Trophoblast cell (in vitro differentiated cells and primary cell): ENCODE results near the gene SATB2.

Experiments
- DNase-seq, 2 donors: peaks; one replicate each; pipeline ENCODE4 v3.0.0-alpha.2; 2016
- H2AFZ ChIP-seq: 2 replicates; pipeline ENCODE4 v1.6.1; 2013; ENCODE audit warnings: low read length, moderate library complexity, mild to moderate bottlenecking; ENCODE audit not compliant: insufficient read depth, poor library complexity
- H2AK5ac ChIP-seq: 2 replicates; pipeline ENCODE4 v1.6.1; 2013; ENCODE audit warnings: mild to moderate bottlenecking, low read length
- H2BK120ac ChIP-seq: 2 replicates; pipeline ENCODE4 v1.6.1; 2013; ENCODE audit warnings: low read length, mild to moderate bottlenecking, moderate library complexity; ENCODE audit not compliant: insufficient read depth, poor library complexity
- H2BK12ac ChIP-seq: 2 replicates; pipeline ENCODE4 v1.6.1; 2013; ENCODE audit warnings: mild to moderate bottlenecking, low read length, moderate library complexity
- H2BK5ac ChIP-seq: 2 replicates; pipeline ENCODE4 v1.6.1; 2013; ENCODE audit warnings: low read length, low read depth, moderate library complexity, mild to moderate bottlenecking; ENCODE audit not compliant: poor library complexity
- H3K14ac ChIP-seq: 2 replicates; pipeline ENCODE4 v1.6.1; 2013; ENCODE audit warnings: mild to moderate bottlenecking, low read length
- H3K18ac ChIP-seq: 2 replicates; pipeline ENCODE4 v1.6.1; 2013; ENCODE audit warnings: mild to moderate bottlenecking, low read length
- H3K23ac ChIP-seq: 2 replicates; pipeline ENCODE4 v1.6.1; 2013; ENCODE audit warnings: low read length
- H3K27ac ChIP-seq: 2 replicates; pipeline ENCODE4 v1.5.1; 2013; ENCODE audit warnings: low read depth, mild to moderate bottlenecking, inconsistent platforms, low read length, moderate library complexity
- H3K27me3 ChIP-seq: 2 replicates; pipeline ENCODE4 v1.6.1; 2013; ENCODE audit warnings: inconsistent platforms, mild to moderate bottlenecking, low read length, moderate library complexity; ENCODE audit not compliant: insufficient read depth
- H3K36me3 ChIP-seq, 2 experiments: 1 replicate in 1 of 2; 2 replicates in 1 of 2; pipeline ENCODE4 v1.6.1; 2013; ENCODE audit warnings: low read length in 2 of 2, mild to moderate bottlenecking in 2 of 2, moderate library complexity in 1 of 2; ENCODE audit not compliant: insufficient read depth in 2 of 2, control insufficient read depth in 1 of 2
- H3K4ac ChIP-seq: 2 replicates; pipeline ENCODE4 v1.6.1; 2013; ENCODE audit warnings: low read depth, mild to moderate bottlenecking, low read length, moderate library complexity
- H3K4me1 ChIP-seq, 2 experiments: 1 replicate in 1 of 2; 2 replicates in 1 of 2; pipeline ENCODE4 v1.6.1; 2013; ENCODE audit warnings: low read length in 2 of 2, mild to moderate bottlenecking in 2 of 2, moderate library complexity in 1 of 2; ENCODE audit not compliant: insufficient read depth in 2 of 2, control insufficient read depth in 1 of 2
- H3K4me2 ChIP-seq: 2 replicates; pipeline ENCODE4 v1.6.1; 2013; ENCODE audit warnings: inconsistent platforms, mild to moderate bottlenecking, low read length, moderate library complexity
- H3K4me3 ChIP-seq: 2 replicates; pipeline ENCODE4 v1.5.1; 2013; ENCODE audit warnings: mild to moderate bottlenecking, low read depth, low read length, inconsistent platforms
- H3K79me1 ChIP-seq: one replicate; pipeline ENCODE4 v1.6.1; 2013; ENCODE audit warnings: low read length
- H3K79me2 ChIP-seq: 2 replicates; pipeline ENCODE4 v1.6.1; 2013; ENCODE audit warnings: low read length, mild to moderate bottlenecking; ENCODE audit not compliant: control insufficient read depth, insufficient read depth, poor library complexity
- H3K9ac ChIP-seq: 2 replicates; pipeline ENCODE4 v1.6.1; 2013; ENCODE audit warnings: mild to moderate bottlenecking, low read length
- H3K9me3 ChIP-seq: 2 replicates; pipeline ENCODE4 v1.6.1; 2013; ENCODE audit warnings: low read depth, mild to moderate bottlenecking, control low read depth, inconsistent platforms, low read length; ENCODE audit not compliant: insufficient read depth
- H4K12ac ChIP-seq: 2 replicates; pipeline ENCODE4 v1.6.1; 2013; ENCODE audit warnings: low read depth, mild to moderate bottlenecking, low read length, moderate library complexity
- H4K8ac ChIP-seq: 2 replicates; pipeline ENCODE4 v1.6.1; 2013; ENCODE audit warnings: low read depth, mild to moderate bottlenecking, low read length, moderate library complexity
- H4K91ac ChIP-seq: one replicate; pipeline ENCODE4 v1.6.1; 2013; ENCODE audit warnings: low read depth, mild to moderate bottlenecking, low read length, moderate library complexity
- WGBS: extraction: QIAGEN DNeasy Blood & Tissue Kit; methylation state at CpG from one replicate; pipeline ENCODE4 v1.1.7; 2013; ENCODE audit warnings: missing lambda C conversion rate; ENCODE audit not compliant: insufficient read length, insufficient coverage; ENCODE audit errors: extremely low coverage; 5-methylcytosine and 5-hydroxymethylcytosine counted together

Gene SATB2

GRCh38 chr2:199223791-199224190 is 233.9 kb downstream of the SATB2 start:
- Histone ChIP-seq H3K79me1 (no peaks in the 10 kb centered on the region), H3K79me2 (no peaks in the 10 kb centered on the region), H4K91ac (no peak overlapping the region), H3K36me3 (no peaks in the 10 kb centered on the region), H3K9ac (no peak overlapping the region), H3K4me1 (no peaks in the 10 kb centered on the region), H3K27ac (no peak overlapping the region), H3K4me3 (no peak overlapping the region), H3K4ac (no peak overlapping the region), H2AFZ (no peak overlapping the region), H4K12ac (no peak overlapping the region), H4K8ac (no peak overlapping the region), H2BK5ac (no peak overlapping the region), H3K27me3 (no peaks in the 10 kb centered on the region), H2BK120ac (no peak overlapping the region), H3K4me2 (no peak overlapping the region), H3K23ac (no peak overlapping the region), H3K9me3 (peaks cover 13% of the 10 kb centered on the region), H3K14ac (no peak overlapping the region), H2BK12ac (no peak overlapping the region), H2AK5ac (no peak overlapping the region), H3K18ac (no peak overlapping the region)
- WGBS, result no CpG with 5 or more reads among the region's 6 CpGs
- no peak for DNase-seq

GRCh38 chr2:199220920-199221319 is 236.8 kb downstream of the SATB2 start:
- H3K23ac ChIP-seq, result no peak overlapping the region
- H3K4me2 ChIP-seq, result no peak overlapping the region
- H4K12ac ChIP-seq, result no peak overlapping the region
- H3K4me1 ChIP-seq, result no peaks in the 10 kb centered on the region
- no peak overlapping the region for H3K4ac ChIP-seq
- no peak overlapping the region for H2AK5ac ChIP-seq
- H3K27me3 ChIP-seq, result no peaks in the 10 kb centered on the region
- H4K8ac ChIP-seq, result no peak overlapping the region
- no peak overlapping the region for H2AFZ ChIP-seq
- H3K9ac ChIP-seq, result no peak overlapping the region
- H3K14ac ChIP-seq, result no peak overlapping the region
- H3K9me3 ChIP-seq, result peaks cover 8% of the 10 kb centered on the region
- no peak overlapping the region for H3K4me3 ChIP-seq
- no peak overlapping the region for H2BK12ac ChIP-seq
- no peak for DNase-seq
- H3K27ac ChIP-seq, result no peak overlapping the region
- no peak overlapping the region for H4K91ac ChIP-seq
- H3K79me1 ChIP-seq, result no peaks in the 10 kb centered on the region
- H3K79me2 ChIP-seq, result no peaks in the 10 kb centered on the region
- H2BK120ac ChIP-seq, result no peak overlapping the region
- H3K36me3 ChIP-seq, result no peaks in the 10 kb centered on the region
- no CpG with 5 or more reads among the region's 3 CpGs for WGBS
- H3K18ac ChIP-seq, result no peak overlapping the region
- H2BK5ac ChIP-seq, result no peak overlapping the region

GRCh38 chr2:199219551-199219950 is 238.2 kb downstream of the SATB2 start:
- no peak overlapping the region for H4K8ac ChIP-seq
- no peak overlapping the region for H3K14ac ChIP-seq
- no peak overlapping the region for H2AFZ ChIP-seq
- no peak overlapping the region for H3K27ac ChIP-seq
- no peaks in the 10 kb centered on the region for H3K9me3 ChIP-seq
- H3K18ac ChIP-seq, result no peak overlapping the region
- H3K23ac ChIP-seq, result no peak overlapping the region
- no peak overlapping the region for H2AK5ac ChIP-seq
- H4K12ac ChIP-seq, result no peak overlapping the region
- no peak for DNase-seq
- no peak overlapping the region for H3K4ac ChIP-seq
- no peak overlapping the region for H2BK120ac ChIP-seq
- H4K91ac ChIP-seq, result no peak overlapping the region
- H3K4me2 ChIP-seq, result no peak overlapping the region
- no peak overlapping the region for H3K9ac ChIP-seq
- H3K27me3 ChIP-seq, result no peaks in the 10 kb centered on the region
- H3K79me1 ChIP-seq, result no peaks in the 10 kb centered on the region
- H2BK12ac ChIP-seq, result no peak overlapping the region
- H3K79me2 ChIP-seq, result no peaks in the 10 kb centered on the region
- no peaks in the 10 kb centered on the region for H3K36me3 ChIP-seq
- no peaks in the 10 kb centered on the region for H3K4me1 ChIP-seq
- no peak overlapping the region for H2BK5ac ChIP-seq
- no CpG with 5 or more reads among the region's 2 CpGs for WGBS
- H3K4me3 ChIP-seq, result no peak overlapping the region
